OCI-LY3 (cell line): ENCODE results near the gene TRIM8.
A peak's percentile ranks its signal among the peaks of the same experiment; 100 is the strongest.

Source experiments
- CTCF ChIP-seq: fragments of 200-600, 300-600 bp; sonication (generic); IDR thresholded peaks from 2 replicates; pipeline ENCODE4 v1.5.1; 2014; ENCODE audit warnings: antibody characterized with exemption, low read length, low read depth
- EZH2phosphoT487 ChIP-seq: fragments of 200-600 bp; shearing (Covaris generic); IDR thresholded peaks from 2 replicates; pipeline ENCODE4 v1.6.1; 2018; ENCODE audit warnings: antibody characterized with exemption, mixed run types, low read depth

DNA sequence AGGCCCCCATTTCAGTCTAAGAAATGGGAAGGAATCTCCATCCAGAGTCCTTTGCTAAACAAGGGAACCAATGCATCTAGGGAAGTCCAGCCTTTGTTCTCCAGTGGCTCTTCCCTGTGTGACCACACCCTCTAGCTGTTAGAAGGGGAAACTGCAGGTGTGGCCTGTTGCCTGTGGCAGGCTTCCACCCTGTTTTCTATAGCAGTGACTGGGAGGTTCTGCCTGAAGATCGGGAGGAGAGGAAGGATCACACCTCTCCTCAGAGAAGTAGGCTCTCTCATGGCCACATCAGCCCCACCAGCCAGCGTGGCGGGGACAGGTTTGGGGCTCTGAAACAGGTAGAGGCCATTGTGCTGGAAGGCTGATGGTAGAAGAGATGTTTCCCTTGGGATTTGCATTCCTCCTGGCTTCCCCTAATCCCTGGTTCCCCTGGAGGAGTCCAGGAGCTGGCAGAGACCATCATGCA, 47.7 kb upstream of the TRIM8 start:
- peak; percentile 65 for TF ChIP-seq CTCF
- no peak for TF ChIP-seq EZH2phosphoT487
